Suprapubic skin (tissue), 4 donors: Measurements from ENCODE around the gene THSD7B. TPM values are rescaled to one million over a fixed set of nuclear protein-coding genes. Genes with fewer than 3 reads are reported as not detected.

Experiments
- DNase-seq, 2 donors: peaks; one replicate each; pipeline ENCODE4 v3.0.0-alpha.2; 2019; ENCODE audit warnings: low spot score in 2 of 2
- H3K27ac ChIP-seq: fragments of 200-600 bp; sonication (generic); one replicate; pipeline ENCODE4 v1.5.1; 2019
- H3K27me3 ChIP-seq: fragments of 200-600 bp; sonication (generic); one replicate; pipeline ENCODE4 v1.5.1; 2019
- H3K36me3 ChIP-seq: fragments of 200-600 bp; sonication (generic); one replicate; pipeline ENCODE4 v1.5.1; 2019
- H3K4me1 ChIP-seq: fragments of 200-600 bp; sonication (generic); one replicate; pipeline ENCODE4 v1.5.1; 2019
- H3K4me3 ChIP-seq: fragments of 200-600 bp; sonication (generic); one replicate; pipeline ENCODE4 v1.5.1; 2019; ENCODE audit warnings: mild to moderate bottlenecking
- H3K9me3 ChIP-seq: fragments of 200-600 bp; sonication (generic); one replicate; pipeline ENCODE4 v1.5.1; 2019
- CTCF ChIP-seq, 2 donors: fragments of 200-600 bp in 1 of 2; fragments of 450-650 bp in 1 of 2; sonication (generic) in 1 of 2; IDR thresholded peaks; one replicate each; pipeline ENCODE4 v1.5.1; 2016 to 2019; ENCODE audit warnings: antibody characterized with exemption in 2 of 2, mild to moderate bottlenecking in 1 of 2, moderate library complexity in 1 of 2
- EP300 ChIP-seq: sonication (generic); formaldehyde crosslinking; IDR thresholded peaks from one replicate; pipeline ENCODE4 v1.6.1; 2017; ENCODE audit warnings: antibody characterized with exemption
- POLR2A ChIP-seq, 2 donors: fragments of 450-650 bp; IDR thresholded peaks; one replicate each; pipeline ENCODE4 v1.6.1; 2017; ENCODE audit warnings: antibody characterized with exemption in 2 of 2, mild to moderate bottlenecking in 2 of 2, moderate library complexity in 2 of 2
- POLR2AphosphoS5 ChIP-seq, 3 donors: sonication (generic); formaldehyde crosslinking; IDR thresholded peaks; one replicate each; pipeline ENCODE4 v1.6.1; 2017; ENCODE audit warnings: antibody characterized with exemption in 3 of 3
- WGBS: methylation state at CpG from one replicate; pipeline ENCODE4 v1.1.5; 2018; 5-methylcytosine and 5-hydroxymethylcytosine counted together
- total RNA-seq, 4 donors: library from RNA; depleted of rRNA; stranded (reverse); fragments of >200 nt; gene quantifications; one replicate each; pipeline ENCODE4 v1.1.0, GENCODE V29; 2016

Gene THSD7B
- total RNA-seq, 4 donors from 2014 or later, result 0.18 to 1.1 (median 0.34) TPM; not detected in 1

GRCh38 chr2:137522620-137523011 lies 757.3 kb downstream of the THSD7B start:
- WGBS, result 71% methylated on average over 1 of the region's 1 CpG
- Histone ChIP-seq H3K4me1 (no peaks in the 10 kb centered on the region), H3K36me3 (no peaks in the 10 kb centered on the region), H3K27me3 (no peaks in the 10 kb centered on the region), H3K4me3 (no peak overlapping the region), H3K9me3 (no peaks in the 10 kb centered on the region), H3K27ac (no peak overlapping the region)
- TF ChIP-seq POLR2A (IDR thresholded peaks at IDR 0.05) (no peak), EP300 (no peak), CTCF (IDR thresholded peaks at IDR 0.05) (no peak), POLR2AphosphoS5 (IDR thresholded peaks at IDR 0.05) (no peak)
- DNase-seq, result no peak

- TF ChIP-seq POLR2A (IDR thresholded peaks at IDR 0.05) (no peak), EP300 (no peak), POLR2AphosphoS5 (IDR thresholded peaks at IDR 0.05) (no peak), CTCF (IDR thresholded peaks at IDR 0.05) (no peak)
- Histone ChIP-seq H3K27me3 (no peaks in the 10 kb centered on the region), H3K9me3 (no peaks in the 10 kb centered on the region), H3K27ac (no peak overlapping the region), H3K4me1 (no peaks in the 10 kb centered on the region), H3K36me3 (no peaks in the 10 kb centered on the region), H3K4me3 (no peak overlapping the region)
- WGBS, result 31% methylated on average over 3 of the region's 3 CpGs
- no peak for DNase-seq
Observed at GRCh38 chr2:137523931-137524330, 758.6 kb downstream of the THSD7B start.

GRCh38 chr2:137525132-137525531 lies 759.8 kb downstream of the THSD7B start:
- H3K36me3 ChIP-seq, result no peaks in the 10 kb centered on the region
- 67% methylated on average over 1 of the region's 1 CpG for WGBS
- no peaks in the 10 kb centered on the region for H3K4me1 ChIP-seq
- DNase-seq, result no peak
- no peaks in the 10 kb centered on the region for H3K9me3 ChIP-seq
- no peak overlapping the region for H3K4me3 ChIP-seq
- no peak for TF ChIP-seq CTCF (IDR thresholded peaks at IDR 0.05)
- no peak for TF ChIP-seq POLR2A (IDR thresholded peaks at IDR 0.05)
- TF ChIP-seq EP300, result no peak
- TF ChIP-seq POLR2AphosphoS5 (IDR thresholded peaks at IDR 0.05), result no peak
- no peak overlapping the region for H3K27ac ChIP-seq
- H3K27me3 ChIP-seq, result no peaks in the 10 kb centered on the region

GRCh38 chr2:137525641-137526190 lies 760.4 kb downstream of the THSD7B start:
- DNase-seq, result no peak
- TF ChIP-seq POLR2AphosphoS5 (IDR thresholded peaks at IDR 0.05) (no peak), EP300 (no peak), CTCF (IDR thresholded peaks at IDR 0.05) (no peak), POLR2A (IDR thresholded peaks at IDR 0.05) (no peak)
- Histone ChIP-seq H3K9me3 (no peaks in the 10 kb centered on the region), H3K4me3 (no peak overlapping the region), H3K36me3 (no peaks in the 10 kb centered on the region), H3K27me3 (no peaks in the 10 kb centered on the region), H3K27ac (no peak overlapping the region), H3K4me1 (no peaks in the 10 kb centered on the region)
- 93% methylated on average over 2 of the region's 2 CpGs for WGBS

- DNase-seq, result no peak
- no peak overlapping the region for H3K27ac ChIP-seq
- 57% methylated on average over 5 of the region's 5 CpGs for WGBS
- H3K9me3 ChIP-seq, result no peaks in the 10 kb centered on the region
- H3K27me3 ChIP-seq, result no peaks in the 10 kb centered on the region
- no peaks in the 10 kb centered on the region for H3K4me1 ChIP-seq
- TF ChIP-seq CTCF (IDR thresholded peaks at IDR 0.05) (no peak), POLR2AphosphoS5 (IDR thresholded peaks at IDR 0.05) (no peak), POLR2A (IDR thresholded peaks at IDR 0.05) (no peak), EP300 (no peak)
- no peak overlapping the region for H3K4me3 ChIP-seq
- no peaks in the 10 kb centered on the region for H3K36me3 ChIP-seq
Observed at GRCh38 chr2:137535897-137536296, 770.6 kb downstream of the THSD7B start.
